Muscle of arm (tissue), 12 donors: ENCODE measurements around the gene LAMA3. TPM values are rescaled to one million over a fixed set of nuclear protein-coding genes. Genes with fewer than 3 reads are reported as not detected.

Source experiments
- DNase-seq: peaks from one replicate; pipeline ENCODE4 v3.0.0-alpha.2; 2013
- polyA plus RNA-seq, 12 donors: library from polyadenylated mRNA; unstranded; fragments of 120-200 nt; gene quantifications; one replicate each; pipeline ENCODE4 v1.2.1, GENCODE V29; 2013; ENCODE audit not compliant: insufficient read length in 12 of 12

Gene LAMA3
- polyA plus RNA-seq, 12 donors, result 2.0 to 42.2 (median 3.8) TPM; not detected in 1

DNA sequence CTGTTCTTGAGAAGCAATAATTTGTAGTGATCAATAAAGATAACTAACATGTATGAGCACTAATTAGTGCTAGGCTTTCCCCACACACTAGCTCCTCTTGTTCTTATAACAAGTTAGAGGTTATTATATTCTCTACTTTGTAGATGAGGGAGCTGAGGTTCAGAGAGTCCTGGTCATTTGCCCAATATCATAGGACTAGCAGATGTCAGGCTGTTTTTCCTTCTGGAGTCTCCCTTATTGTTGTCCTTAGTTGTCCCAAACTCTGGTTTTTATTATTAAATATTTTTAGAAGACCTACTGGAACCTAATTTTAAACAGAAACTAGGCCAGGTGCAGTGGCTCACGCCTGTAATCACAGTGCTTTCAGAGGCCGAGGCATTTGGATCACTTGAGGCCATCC lies 308.8 kb downstream of the LAMA3 start:
- DNase-seq, result no peak

DNA sequence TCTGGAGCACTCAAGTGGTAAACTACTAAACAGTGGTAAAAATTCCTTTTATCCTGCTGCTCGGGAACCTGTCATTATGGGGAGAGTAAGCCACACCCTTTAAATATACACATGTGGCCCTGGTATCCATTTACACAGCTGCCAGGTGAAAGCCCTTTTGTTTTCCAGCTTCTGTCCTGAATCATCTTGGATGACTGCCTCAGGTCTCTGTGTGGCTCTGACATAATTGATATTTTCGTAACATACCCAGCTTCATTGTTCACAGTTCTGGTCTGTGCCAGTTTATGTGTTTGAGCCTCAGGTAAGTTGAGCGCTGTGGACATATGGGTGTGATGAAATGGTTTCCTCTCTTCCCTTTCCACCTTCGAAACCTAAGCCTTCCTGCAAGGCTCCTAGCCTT lies 309.6 kb downstream of the LAMA3 start:
- DNase-seq, result no peak

DNA sequence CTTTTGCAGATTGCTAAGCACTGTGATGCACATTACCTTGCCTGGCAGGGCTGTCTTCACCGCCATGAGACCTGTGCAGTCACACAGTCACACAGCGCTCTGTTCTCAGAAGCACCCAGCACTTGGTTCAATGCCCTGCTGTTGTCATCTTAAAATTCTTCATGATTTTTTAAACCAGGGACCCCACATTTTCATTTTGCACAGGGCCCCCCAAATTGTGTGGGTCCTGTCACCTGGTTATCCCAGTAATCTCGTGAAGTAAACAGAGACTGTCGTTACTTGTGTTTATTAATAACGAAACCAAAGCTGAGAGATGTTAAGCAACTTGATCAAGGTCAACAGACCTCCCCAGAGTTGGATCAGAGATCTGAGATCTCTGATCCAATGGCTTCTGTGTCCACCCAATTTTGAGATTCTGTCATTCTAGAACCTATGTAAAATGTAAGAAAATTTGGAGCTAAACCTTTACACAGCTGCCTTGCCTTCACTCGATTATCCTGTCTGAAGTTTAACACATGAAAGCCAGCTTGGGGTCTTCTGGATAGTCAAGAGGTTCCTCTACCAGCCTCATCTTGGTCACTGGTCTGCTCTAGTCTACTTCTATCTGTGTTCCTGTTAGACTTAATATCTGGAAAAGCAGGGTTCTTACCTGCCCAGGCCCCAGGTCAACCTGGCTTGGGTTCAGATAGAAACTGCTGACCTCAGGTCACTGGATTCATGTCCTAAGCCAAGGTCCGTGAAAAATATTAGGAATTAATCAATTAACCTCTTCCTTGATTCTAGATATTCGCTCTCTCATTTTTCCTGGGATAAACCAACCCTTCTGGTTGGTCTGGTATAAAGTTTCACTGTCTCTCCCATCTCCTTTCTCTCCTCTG lies 311.6 kb downstream of the LAMA3 start:
- no peak for DNase-seq

DNA sequence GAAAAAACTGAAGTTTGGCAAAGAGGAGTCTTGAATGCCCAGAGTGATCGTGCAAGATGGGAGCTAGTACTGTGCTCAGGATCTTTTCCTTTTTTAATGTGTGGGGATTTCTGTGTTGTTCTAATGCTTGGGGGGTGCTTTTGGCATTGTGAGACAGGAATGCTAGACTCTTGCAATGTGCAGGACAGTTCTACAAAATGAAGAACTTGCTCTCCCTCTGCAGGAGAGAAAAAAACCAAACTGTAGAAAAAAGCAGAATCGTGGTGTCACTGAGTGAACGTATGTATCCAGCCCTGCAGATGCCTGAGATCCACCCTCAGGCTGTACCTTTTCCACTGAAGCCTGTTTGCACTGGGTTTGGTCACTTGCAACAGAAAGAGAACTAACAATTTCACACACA lies 313.2 kb downstream of the LAMA3 start:
- no peak for DNase-seq

DNA sequence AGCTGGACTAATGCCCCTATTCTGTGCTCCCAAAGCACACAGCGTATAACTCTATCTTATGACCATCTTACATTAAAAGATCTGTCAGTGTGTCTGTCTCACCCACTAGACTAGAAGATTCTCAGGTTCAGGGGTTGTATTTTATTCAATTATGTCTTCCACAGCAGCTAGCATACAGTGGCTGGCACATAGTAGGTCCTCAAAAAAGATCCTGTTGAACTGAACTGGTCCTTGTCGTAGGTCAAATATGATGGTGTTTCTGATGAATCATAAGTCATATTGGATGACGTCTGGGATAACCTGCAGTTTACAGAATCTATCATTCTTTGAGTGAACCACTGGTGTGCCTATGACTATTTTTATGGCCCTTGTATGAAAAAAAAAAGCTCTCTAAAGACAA lies 314.0 kb downstream of the LAMA3 start:
- DNase-seq, result no peak

DNA sequence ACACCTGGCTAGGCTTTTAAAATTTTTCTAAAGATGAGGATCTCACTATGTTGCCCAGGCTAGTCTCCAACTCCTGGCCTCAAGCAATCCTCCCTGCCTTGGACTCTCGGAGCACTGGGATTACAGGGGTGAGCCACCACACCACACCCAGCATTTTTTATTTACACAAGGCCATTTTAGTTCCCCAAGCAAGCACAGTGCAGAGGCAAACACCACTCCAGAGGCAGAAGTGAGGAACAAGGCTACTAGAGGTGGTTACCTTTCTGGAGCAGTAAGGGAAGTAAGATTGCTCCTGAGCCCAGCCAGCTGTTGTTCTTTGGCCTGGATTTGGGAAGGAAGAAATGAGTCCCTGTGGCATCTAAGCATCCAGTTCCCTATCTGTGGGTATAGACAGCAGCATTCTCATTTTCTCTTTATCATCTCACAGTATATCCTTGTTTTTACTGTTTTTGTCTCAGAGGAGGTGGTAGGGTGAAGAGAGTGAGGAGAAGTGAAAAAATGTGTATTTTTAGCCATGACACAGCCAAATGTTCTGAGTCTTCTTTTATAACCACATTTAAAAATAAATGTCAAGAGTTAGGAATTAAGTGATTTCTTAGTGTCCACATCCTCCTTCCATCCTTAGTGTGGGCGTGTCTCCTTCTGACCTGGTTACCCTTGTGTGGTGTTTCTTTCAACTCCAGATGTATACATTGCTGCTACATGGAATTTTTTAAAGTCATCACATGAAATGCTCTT lies 314.8 kb downstream of the LAMA3 start:
- DNase-seq, result no peak

Other genes with a start within 250 kb of the LAMA3 start
- gene RIOK3, start 236.2 kb upstream of the LAMA3 start, polyA plus RNA-seq, result 10 to 100 TPM in 11 of 12 donors, not detected in 1; 61.9 to 97.9 (median 84.0) TPM
- gene RMC1, start 185.9 kb upstream of the LAMA3 start, polyA plus RNA-seq, result 10 to 100 TPM in 11 of 12 donors, not detected in 1; 12.0 to 20.4 (median 15.3) TPM
- 10 to 100 TPM in 11 of 12 donors, not detected in 1; 17.6 to 31.4 (median 27.0) TPM for gene NPC1, start 102.9 kb upstream of the LAMA3 start, polyA plus RNA-seq
- 10 to 100 TPM in 1 of 12 donors, 1 to 10 TPM in 10, not detected in 1; 2.9 to 13.1 (median 4.7) TPM for gene ANKRD29, start 26.5 kb upstream of the LAMA3 start, polyA plus RNA-seq